A549 (cell line): ENCODE data around the gene PSMD1.

Experiments used
- CBX2 ChIP-seq: fragments of 200-600 bp; sonication (generic); IDR thresholded peaks from 2 replicates; pipeline ENCODE4 v1.6.1; 2016; ENCODE audit warnings: low read depth, mild to moderate bottlenecking, borderline replicate concordance
- CTCF ChIP-seq: fragments of >200 bp; sonication (Bioruptor Twin); formaldehyde crosslinking; IDR thresholded peaks from 3 replicates; pipeline ENCODE4 v1.5.1; 2016
- EP300 ChIP-seq, 2 experiments: fragments of >200 bp; sonication (Bioruptor Twin); formaldehyde crosslinking; IDR thresholded peaks; 2 replicates in 1 of 2; 3 replicates in 1 of 2; pipeline ENCODE4 v1.6.1; 2016 to 2017
- MAFK ChIP-seq: fragments of 450-650 bp; IDR thresholded peaks from 2 replicates; pipeline ENCODE4 v1.6.1; 2014; ENCODE audit not compliant: partially characterized antibody
- POLR2A ChIP-seq: IDR thresholded peaks from 2 replicates; pipeline ENCODE4 v1.6.1; 2012; ENCODE audit warnings: mild to moderate bottlenecking, low read length
- RAD21 ChIP-seq, 2 experiments: fragments of >200 bp in 1 of 2; sonication (Bioruptor Twin) in 1 of 2; formaldehyde crosslinking in 1 of 2; IDR thresholded peaks in 1 of 2; conservative IDR thresholded peaks in 1 of 2; 2 replicates in 1 of 2; 3 replicates in 1 of 2; pipeline ENCODE4 v1.6.1; 2012 to 2018; ENCODE audit warnings: inconsistent platforms in 1 of 2
- RARB ChIP-seq: fragments of 250-450 bp; sonication (Bioruptor Pico); IDR thresholded peaks from 2 replicates; pipeline ENCODE4 v1.8.0; 2021; ENCODE audit warnings: mild to moderate bottlenecking, moderate library complexity
- RCOR1 ChIP-seq: fragments of 150-350 bp; IDR thresholded peaks from 2 replicates; pipeline ENCODE4 v1.6.1; 2014; ENCODE audit warnings: antibody characterized with exemption, low read length, low read depth
- SMC3 ChIP-seq: fragments of >200 bp; sonication (Bioruptor Twin); formaldehyde crosslinking; IDR thresholded peaks from 3 replicates; pipeline ENCODE4 v1.6.1; 2018; ENCODE audit warnings: inconsistent platforms
- USF2 ChIP-seq: fragments of 450-650 bp; IDR thresholded peaks from 2 replicates; pipeline ENCODE4 v1.6.1; 2014; ENCODE audit warnings: antibody characterized with exemption
- ZFP36 ChIP-seq: fragments of 450-650 bp; IDR thresholded peaks from 2 replicates; pipeline ENCODE4 v1.6.1; 2014; ENCODE audit warnings: borderline replicate concordance; ENCODE audit not compliant: partially characterized antibody
- TF ChIP-seq, protein P1 (sequence below): IDR thresholded peaks from 2 replicates; pipeline ENCODE4 v1.6.1; 2012

GRCh38 chr2:231184319-231184718 is 127.7 kb downstream of the PSMD1 start:
- TF ChIP-seq, protein P1, sequence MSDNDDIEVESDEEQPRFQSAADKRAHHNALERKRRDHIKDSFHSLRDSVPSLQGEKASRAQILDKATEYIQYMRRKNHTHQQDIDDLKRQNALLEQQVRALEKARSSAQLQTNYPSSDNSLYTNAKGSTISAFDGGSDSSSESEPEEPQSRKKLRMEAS, result no peak
- no peak for TF ChIP-seq CTCF
- no peak for TF ChIP-seq POLR2A
- TF ChIP-seq RAD21 (conservative IDR thresholded peaks at IDR 0.05 in 1 of 2, IDR thresholded peaks at IDR 0.05 in 1 of 2), result no peak
- no peak for TF ChIP-seq RCOR1
- TF ChIP-seq SMC3, result no peak
- TF ChIP-seq CBX2, result no peak
- TF ChIP-seq USF2, result no peak
- TF ChIP-seq RARB (CRISPR knock-in tag), result no peak
- TF ChIP-seq ZFP36, result no peak
- no peak for TF ChIP-seq EP300 (IDR thresholded peaks at IDR 0.05)
- no peak for TF ChIP-seq MAFK
